Mesothelial cell of epicardium (in vitro differentiated cells): ENCODE data around the gene PSAPL1. TPM values are rescaled to one million over a fixed set of nuclear protein-coding genes. Genes with fewer than 3 reads are reported as not detected.

ENCODE experiments used
- DNase-seq, 2 experiments: peaks; one replicate each; pipeline ENCODE4 v3.0.0; 2021; ENCODE audit warnings: low spot score in 2 of 2; ENCODE audit not compliant: unreplicated experiment in 2 of 2
- H3K27ac Mint-ChIP-seq: 2 replicates; pipeline ENCODE4 v1.8.0; 2021; ENCODE audit warnings: mixed read lengths
- H3K27me3 Mint-ChIP-seq: 2 replicates; pipeline ENCODE4 v1.8.0; 2021; ENCODE audit warnings: low read depth, mixed read lengths
- H3K36me3 Mint-ChIP-seq: 2 replicates; pipeline ENCODE4 v1.8.0; 2021; ENCODE audit warnings: mixed read lengths
- H3K4me1 Mint-ChIP-seq: 2 replicates; pipeline ENCODE4 v1.8.0; 2021; ENCODE audit warnings: mixed read lengths
- H3K4me3 Mint-ChIP-seq: 2 replicates; pipeline ENCODE4 v1.8.0; 2021; ENCODE audit warnings: mild to moderate bottlenecking, moderate library complexity, mixed read lengths
- H3K9me3 Mint-ChIP-seq: 2 replicates; pipeline ENCODE4 v1.8.0; 2021; ENCODE audit warnings: mixed read lengths
- total RNA-seq: library from RNA; stranded (reverse); gene quantifications from 3 replicates; pipeline ENCODE4 v1.2.1, GENCODE V29; 2021
- TF ChIP-seq, protein P1 (sequence below): fragments of 200-600 bp; sonication (generic); IDR thresholded peaks from one replicate; pipeline ENCODE4 v1.5.0; 2021; ENCODE audit warnings: antibody characterized with exemption; ENCODE audit not compliant: unreplicated experiment

Gene PSAPL1
- total RNA-seq, 1 donor from 2014 or later = not detected

DNA sequence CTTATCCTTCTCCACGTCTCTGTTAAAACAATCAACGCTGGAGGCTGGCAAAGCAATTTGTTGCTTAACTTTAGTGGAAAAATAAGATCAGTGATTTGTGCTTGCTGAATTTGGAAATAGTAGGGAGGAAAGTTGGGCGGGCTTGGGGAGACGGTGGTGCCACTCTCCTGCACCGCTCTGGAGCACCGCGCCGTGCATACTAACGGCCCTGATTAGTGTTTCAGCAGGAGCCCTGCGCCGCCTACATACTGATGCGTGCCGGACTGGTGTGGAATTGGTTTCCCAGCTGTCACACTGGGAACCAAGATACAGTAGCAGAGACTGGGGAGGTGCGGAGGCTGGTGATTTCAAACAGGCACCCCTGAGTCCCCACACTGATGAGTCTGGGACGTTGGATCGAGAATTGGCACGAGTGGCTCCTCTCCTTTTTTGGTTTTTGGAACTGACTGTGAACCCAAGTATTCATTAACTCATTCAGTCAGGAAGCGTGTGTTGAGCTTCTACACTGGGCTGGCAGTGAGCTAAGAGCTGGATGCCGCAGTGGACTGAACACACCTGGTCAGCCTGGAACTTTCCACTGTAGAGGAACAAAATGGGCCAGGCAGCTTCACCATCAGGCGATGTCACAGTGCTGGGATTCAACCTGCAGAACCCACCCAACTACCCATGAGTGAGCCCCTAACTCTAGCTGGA lies 29.0 kb upstream of the PSAPL1 start:
- H3K27me3 Mint-ChIP-seq = no peaks in the 10 kb centered on the region
- no peaks in the 10 kb centered on the region for H3K36me3 Mint-ChIP-seq
- H3K9me3 Mint-ChIP-seq = peaks cover 3% of the 10 kb centered on the region
- H3K27ac Mint-ChIP-seq = no peak overlapping the region
- H3K4me1 Mint-ChIP-seq = peaks cover 11% of the 10 kb centered on the region
- TF ChIP-seq, protein P1, sequence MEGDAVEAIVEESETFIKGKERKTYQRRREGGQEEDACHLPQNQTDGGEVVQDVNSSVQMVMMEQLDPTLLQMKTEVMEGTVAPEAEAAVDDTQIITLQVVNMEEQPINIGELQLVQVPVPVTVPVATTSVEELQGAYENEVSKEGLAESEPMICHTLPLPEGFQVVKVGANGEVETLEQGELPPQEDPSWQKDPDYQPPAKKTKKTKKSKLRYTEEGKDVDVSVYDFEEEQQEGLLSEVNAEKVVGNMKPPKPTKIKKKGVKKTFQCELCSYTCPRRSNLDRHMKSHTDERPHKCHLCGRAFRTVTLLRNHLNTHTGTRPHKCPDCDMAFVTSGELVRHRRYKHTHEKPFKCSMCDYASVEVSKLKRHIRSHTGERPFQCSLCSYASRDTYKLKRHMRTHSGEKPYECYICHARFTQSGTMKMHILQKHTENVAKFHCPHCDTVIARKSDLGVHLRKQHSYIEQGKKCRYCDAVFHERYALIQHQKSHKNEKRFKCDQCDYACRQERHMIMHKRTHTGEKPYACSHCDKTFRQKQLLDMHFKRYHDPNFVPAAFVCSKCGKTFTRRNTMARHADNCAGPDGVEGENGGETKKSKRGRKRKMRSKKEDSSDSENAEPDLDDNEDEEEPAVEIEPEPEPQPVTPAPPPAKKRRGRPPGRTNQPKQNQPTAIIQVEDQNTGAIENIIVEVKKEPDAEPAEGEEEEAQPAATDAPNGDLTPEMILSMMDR = no peak
- no peak overlapping the region for H3K4me3 Mint-ChIP-seq
- no peak for DNase-seq

GRCh38 chr4:7462509-7462971 lies 27.8 kb upstream of the PSAPL1 start:
- TF ChIP-seq, protein P1 = no peak
- no peak overlapping the region for H3K4me3 Mint-ChIP-seq
- H3K9me3 Mint-ChIP-seq = peaks cover 3% of the 10 kb centered on the region
- no peak overlapping the region for H3K27ac Mint-ChIP-seq
- peaks cover 11% of the 10 kb centered on the region for H3K4me1 Mint-ChIP-seq
- H3K27me3 Mint-ChIP-seq = no peaks in the 10 kb centered on the region
- H3K36me3 Mint-ChIP-seq = no peaks in the 10 kb centered on the region
- no peak for DNase-seq

- no peak overlapping the region for H3K27ac Mint-ChIP-seq
- H3K36me3 Mint-ChIP-seq = no peaks in the 10 kb centered on the region
- H3K9me3 Mint-ChIP-seq = peaks cover 3% of the 10 kb centered on the region
- DNase-seq = no peak
- TF ChIP-seq, protein P1 = no peak
- H3K4me3 Mint-ChIP-seq = no peak overlapping the region
- H3K4me1 Mint-ChIP-seq = peaks cover 11% of the 10 kb centered on the region
- no peaks in the 10 kb centered on the region for H3K27me3 Mint-ChIP-seq
Measured at GRCh38 chr4:7461230-7461629, 26.5 kb upstream of the PSAPL1 start.

GRCh38 chr4:7460566-7460965 lies 25.8 kb upstream of the PSAPL1 start:
- peaks cover 11% of the 10 kb centered on the region for H3K4me1 Mint-ChIP-seq
- no peaks in the 10 kb centered on the region for H3K36me3 Mint-ChIP-seq
- no peaks in the 10 kb centered on the region for H3K27me3 Mint-ChIP-seq
- peaks cover under 1% of the 10 kb centered on the region for H3K9me3 Mint-ChIP-seq
- TF ChIP-seq, protein P1 = no peak
- no peak overlapping the region for H3K4me3 Mint-ChIP-seq
- DNase-seq = no peak
- no peak overlapping the region for H3K27ac Mint-ChIP-seq

GRCh38 chr4:7459471-7459870 lies 24.7 kb upstream of the PSAPL1 start:
- H3K4me3 Mint-ChIP-seq = no peak overlapping the region
- DNase-seq = no peak
- H3K9me3 Mint-ChIP-seq = no peaks in the 10 kb centered on the region
- H3K4me1 Mint-ChIP-seq = peaks cover 11% of the 10 kb centered on the region
- TF ChIP-seq, protein P1 = no peak
- H3K36me3 Mint-ChIP-seq = no peaks in the 10 kb centered on the region
- no peak overlapping the region for H3K27ac Mint-ChIP-seq
- H3K27me3 Mint-ChIP-seq = no peaks in the 10 kb centered on the region
